Measurements from ENCODE around the gene GNPDA2. TPM values are rescaled to one million over a fixed set of nuclear protein-coding genes. Genes with fewer than 3 reads are reported as not detected.

The GNPDA2 gene
- total RNA-seq, 1 donor from 2014 or later, result 11.4 TPM

GRCh38 chr4:44671636-44672035 lies 54.7 kb downstream of the GNPDA2 start:
- Mint-ChIP-seq H3K27ac (no peak overlapping the region), H3K27me3 (ENCODE audit: low read depth) (peaks cover 43% of the 10 kb centered on the region), H3K36me3 (no peaks in the 10 kb centered on the region), H3K9me3 (no peaks in the 10 kb centered on the region), H3K4me1 (no peaks in the 10 kb centered on the region), H3K4me3 (no peak overlapping the region)
- no peak for DNase-seq (ENCODE audit: low spot score in 2 of 2, unreplicated experiment in 2 of 2)
- TF ChIP-seq CTCF (IDR thresholded peaks at IDR 0.05; ENCODE audit: unreplicated experiment), result no peak

GRCh38 chr4:44670506-44671199 lies 55.7 kb downstream of the GNPDA2 start:
- Mint-ChIP-seq H3K27me3 (ENCODE audit: low read depth) (peaks cover 43% of the 10 kb centered on the region), H3K4me1 (no peaks in the 10 kb centered on the region), H3K4me3 (no peak overlapping the region), H3K36me3 (no peaks in the 10 kb centered on the region), H3K9me3 (no peaks in the 10 kb centered on the region), H3K27ac (no peak overlapping the region)
- TF ChIP-seq CTCF (IDR thresholded peaks at IDR 0.05; ENCODE audit: unreplicated experiment), result no peak
- DNase-seq (ENCODE audit: low spot score in 2 of 2, unreplicated experiment in 2 of 2), result no peak

- H3K36me3 Mint-ChIP-seq, result no peaks in the 10 kb centered on the region
- H3K27ac Mint-ChIP-seq, result no peak overlapping the region
- no peak overlapping the region for H3K4me3 Mint-ChIP-seq
- H3K4me1 Mint-ChIP-seq, result no peaks in the 10 kb centered on the region
- no peak for TF ChIP-seq CTCF (IDR thresholded peaks at IDR 0.05; ENCODE audit: unreplicated experiment)
- DNase-seq (ENCODE audit: low spot score in 2 of 2, unreplicated experiment in 2 of 2), result no peak
- H3K27me3 Mint-ChIP-seq (ENCODE audit: low read depth), result peaks cover 40% of the 10 kb centered on the region
- H3K9me3 Mint-ChIP-seq, result no peaks in the 10 kb centered on the region
Observed at GRCh38 chr4:44668526-44668925, 57.8 kb downstream of the GNPDA2 start.

GRCh38 chr4:44663539-44664263 lies 62.7 kb downstream of the GNPDA2 start:
- Mint-ChIP-seq H3K4me1 (no peaks in the 10 kb centered on the region), H3K9me3 (no peaks in the 10 kb centered on the region), H3K27ac (no peak overlapping the region), H3K36me3 (no peaks in the 10 kb centered on the region), H3K4me3 (no peak overlapping the region), H3K27me3 (ENCODE audit: low read depth) (peaks cover 9% of the 10 kb centered on the region)
- TF ChIP-seq CTCF (IDR thresholded peaks at IDR 0.05; ENCODE audit: unreplicated experiment), result no peak
- DNase-seq (ENCODE audit: low spot score in 2 of 2, unreplicated experiment in 2 of 2), result no peak

GRCh38 chr4:44662623-44663005 lies 63.7 kb downstream of the GNPDA2 start:
- no peaks in the 10 kb centered on the region for H3K4me1 Mint-ChIP-seq
- no peaks in the 10 kb centered on the region for H3K36me3 Mint-ChIP-seq
- no peak overlapping the region for H3K27ac Mint-ChIP-seq
- peaks cover 5% of the 10 kb centered on the region for H3K27me3 Mint-ChIP-seq (ENCODE audit: low read depth)
- DNase-seq (ENCODE audit: low spot score in 2 of 2, unreplicated experiment in 2 of 2), result no peak
- no peaks in the 10 kb centered on the region for H3K9me3 Mint-ChIP-seq
- H3K4me3 Mint-ChIP-seq, result no peak overlapping the region
- TF ChIP-seq CTCF (IDR thresholded peaks at IDR 0.05; ENCODE audit: unreplicated experiment), result no peak
